ES-I3 (cell line): ENCODE results near the gene APBA2.

ENCODE experiments used
- H3K36me3 ChIP-seq: 2 replicates; pipeline ENCODE4 v1.6.1; 2013; ENCODE audit warnings: mild to moderate bottlenecking, low read length, control low read depth, moderate library complexity; ENCODE audit not compliant: insufficient read depth
- H3K4me1 ChIP-seq: 2 replicates; pipeline ENCODE4 v1.6.1; 2013; ENCODE audit warnings: mild to moderate bottlenecking, control low read depth, low read length; ENCODE audit not compliant: insufficient read depth
- H3K9ac ChIP-seq: 2 replicates; pipeline ENCODE4 v1.6.1; 2013; ENCODE audit warnings: low read depth, mild to moderate bottlenecking, low read length, moderate library complexity
- H3K9me3 ChIP-seq: 2 replicates; pipeline ENCODE4 v1.6.1; 2013; ENCODE audit warnings: mild to moderate bottlenecking, low read length, moderate library complexity; ENCODE audit not compliant: control insufficient read depth, insufficient read depth

The APBA2 gene

GRCh38 chr15:28920781-28921331 is 35.1 kb downstream of the APBA2 start:
- no peaks in the 10 kb centered on the region; the same call in 1 of the 2 replicates for H3K4me1 ChIP-seq
- no peak overlapping the region for H3K9ac ChIP-seq
- H3K36me3 ChIP-seq: no peaks in the 10 kb centered on the region

GRCh38 chr15:28921336-28921735 is 35.6 kb downstream of the APBA2 start:
- no peak overlapping the region for H3K9ac ChIP-seq
- no peaks in the 10 kb centered on the region for H3K36me3 ChIP-seq
- H3K9me3 ChIP-seq: no peaks in the 10 kb centered on the region
- no peaks in the 10 kb centered on the region; the same call in 1 of the 2 replicates for H3K4me1 ChIP-seq

More at GRCh38 chr15:28920781-28921331, 35.1 kb downstream of the APBA2 start:
- no peaks in the 10 kb centered on the region for H3K9me3 ChIP-seq

GRCh38 chr15:28921919-28922706 is 36.3 kb downstream of the APBA2 start:
- Histone ChIP-seq H3K9me3 (no peaks in the 10 kb centered on the region), H3K4me1 (no peaks in the 10 kb centered on the region; the same call in 1 of the 2 replicates), H3K9ac (no peak overlapping the region), H3K36me3 (no peaks in the 10 kb centered on the region)

- Histone ChIP-seq H3K9ac (no peak overlapping the region), H3K4me1 (no peaks in the 10 kb centered on the region; the same call in 1 of the 2 replicates), H3K9me3 (no peaks in the 10 kb centered on the region), H3K36me3 (no peaks in the 10 kb centered on the region)
These were observed 36.9 kb downstream of the APBA2 start for GRCh38 chr15:28922707-28923012.

GRCh38 chr15:28923726-28924280 is 38.0 kb downstream of the APBA2 start:
- Histone ChIP-seq H3K9ac (no peak overlapping the region), H3K9me3 (no peaks in the 10 kb centered on the region), H3K4me1 (no peaks in the 10 kb centered on the region; the same call in 1 of the 2 replicates), H3K36me3 (no peaks in the 10 kb centered on the region)

GRCh38 chr15:28927043-28927442 is 41.3 kb downstream of the APBA2 start:
- Histone ChIP-seq H3K36me3 (no peaks in the 10 kb centered on the region), H3K9me3 (no peaks in the 10 kb centered on the region), H3K4me1 (no peaks in the 10 kb centered on the region), H3K9ac (no peak overlapping the region)

GRCh38 chr15:28929200-28929599 is 43.4 kb downstream of the APBA2 start:
- 0 out of 2 replicates have a peak, but pooled peaks cover 3% of the 10 kb centered on the region for H3K9me3 ChIP-seq
- H3K36me3 ChIP-seq: no peaks in the 10 kb centered on the region
- H3K9ac ChIP-seq: no peak overlapping the region
- H3K4me1 ChIP-seq: no peaks in the 10 kb centered on the region

- H3K4me1 ChIP-seq: no peaks in the 10 kb centered on the region
- H3K9me3 ChIP-seq: 0 out of 2 replicates have a peak, but pooled peaks cover 3% of the 10 kb centered on the region
- no peaks in the 10 kb centered on the region for H3K36me3 ChIP-seq
- no peak overlapping the region for H3K9ac ChIP-seq
These were observed 44.2 kb downstream of the APBA2 start for GRCh38 chr15:28930011-28930410.

- Histone ChIP-seq H3K36me3 (no peaks in the 10 kb centered on the region), H3K9ac (no peak overlapping the region), H3K9me3 (0 out of 2 replicates have a peak, but pooled peaks cover 3% of the 10 kb centered on the region), H3K4me1 (no peaks in the 10 kb centered on the region; the same call in 1 of the 2 replicates)
These were observed 44.9 kb downstream of the APBA2 start for GRCh38 chr15:28930476-28931291.

- Histone ChIP-seq H3K9me3 (0 out of 2 replicates have a peak, but pooled peaks cover 3% of the 10 kb centered on the region), H3K9ac (no peak overlapping the region), H3K36me3 (no peaks in the 10 kb centered on the region), H3K4me1 (peaks cover 7% of the 10 kb centered on the region; the same call in 1 of the 2 replicates)
These were observed 46.1 kb downstream of the APBA2 start for GRCh38 chr15:28931828-28932227.

- no peak overlapping the region for H3K9ac ChIP-seq
- H3K36me3 ChIP-seq: no peaks in the 10 kb centered on the region
- H3K9me3 ChIP-seq: 0 out of 2 replicates have a peak, but pooled peaks cover 3% of the 10 kb centered on the region
- H3K4me1 ChIP-seq: peaks cover 7% of the 10 kb centered on the region; the same call in 1 of the 2 replicates
These were observed 46.6 kb downstream of the APBA2 start for GRCh38 chr15:28932361-28932760.

GRCh38 chr15:28933710-28934445 is 48.1 kb downstream of the APBA2 start:
- Histone ChIP-seq H3K4me1 (peaks cover 7% of the 10 kb centered on the region; the same call in 1 of the 2 replicates), H3K9me3 (0 out of 2 replicates have a peak, but pooled peaks cover 3% of the 10 kb centered on the region), H3K9ac (no peak overlapping the region), H3K36me3 (no peaks in the 10 kb centered on the region)

- 0 out of 2 replicates have a peak, but pooled peaks cover 3% of the 10 kb centered on the region for H3K9me3 ChIP-seq
- H3K4me1 ChIP-seq: peaks cover 7% of the 10 kb centered on the region; the same call in 1 of the 2 replicates
- H3K36me3 ChIP-seq: no peaks in the 10 kb centered on the region
- no peak overlapping the region for H3K9ac ChIP-seq
These were observed 48.9 kb downstream of the APBA2 start for GRCh38 chr15:28934645-28935044.
